ENCODE measurements around the gene CHRM4.

CHRM4 gene

GRCh38 chr11:46387919-46388618 lies 3.5 kb downstream of the CHRM4 start:
- H3K27me3 ChIP-seq (ENCODE audit: control insufficient read depth, insufficient read depth, low read length), result peaks cover 77% of the 10 kb centered on the region
- H3K9me3 ChIP-seq (ENCODE audit: control insufficient read depth, insufficient read depth, low read depth, low read length), result no peaks in the 10 kb centered on the region

GRCh38 chr11:46387456-46387855 lies 4.1 kb downstream of the CHRM4 start:
- no peak overlapping the region for H3K9ac ChIP-seq (ENCODE audit: low read length)
- no peak overlapping the region for H3K4me3 ChIP-seq (ENCODE audit: low read depth, low read length)
- peaks cover 72% of the 10 kb centered on the region for H3K27me3 ChIP-seq (ENCODE audit: control insufficient read depth, insufficient read depth, low read length)
- no peaks in the 10 kb centered on the region for H3K9me3 ChIP-seq (ENCODE audit: control insufficient read depth, insufficient read depth, low read depth, low read length)
- H3K27ac ChIP-seq (ENCODE audit: low read depth, low read length), result no peak overlapping the region
- peaks cover 41% of the 10 kb centered on the region for H3K4me1 ChIP-seq (ENCODE audit: control insufficient read depth, insufficient read depth, low read length)
- H3K36me3 ChIP-seq (ENCODE audit: control insufficient read depth, insufficient read depth, low read length), result peaks cover 5% of the 10 kb centered on the region; the same call in 1 of the 2 replicates

More at GRCh38 chr11:46387919-46388618, 3.5 kb downstream of the CHRM4 start:
- peak overlapping the region; percentile 8; the same call in 1 of the 2 replicates for H3K4me3 ChIP-seq (ENCODE audit: low read depth, low read length)
- H3K9ac ChIP-seq (ENCODE audit: low read length), result no peak overlapping the region
- H3K4me1 ChIP-seq (ENCODE audit: control insufficient read depth, insufficient read depth, low read length), result peaks cover 35% of the 10 kb centered on the region
- H3K27ac ChIP-seq (ENCODE audit: low read depth, low read length), result no peak overlapping the region
- H3K36me3 ChIP-seq (ENCODE audit: control insufficient read depth, insufficient read depth, low read length), result peaks cover 5% of the 10 kb centered on the region; the same call in 1 of the 2 replicates

DNA sequence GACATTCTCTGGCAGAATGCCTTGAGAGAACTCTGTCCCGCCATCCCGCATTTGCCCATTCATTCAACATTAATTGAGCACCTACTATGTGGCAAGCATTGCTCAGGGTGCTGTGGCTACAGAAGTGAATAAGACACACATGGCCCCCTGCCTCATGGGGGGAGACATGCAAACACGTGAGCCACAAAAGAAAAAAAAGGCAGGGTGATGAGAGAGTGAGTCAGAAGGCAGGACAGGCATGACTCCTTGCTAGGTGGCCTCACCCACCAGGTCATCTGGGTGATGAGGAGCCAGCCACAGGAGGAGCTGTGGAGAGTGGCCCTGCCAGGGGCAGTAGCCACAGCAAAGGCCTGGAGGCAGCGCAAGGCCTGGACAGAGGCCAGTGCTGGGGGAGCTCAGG lies 4.9 kb downstream of the CHRM4 start:
- H3K27ac ChIP-seq (ENCODE audit: low read depth, low read length), result no peak overlapping the region
- H3K4me3 ChIP-seq (ENCODE audit: low read depth, low read length), result no peak overlapping the region
- no peak overlapping the region for H3K9ac ChIP-seq (ENCODE audit: low read length)
- peaks cover 65% of the 10 kb centered on the region for H3K27me3 ChIP-seq (ENCODE audit: control insufficient read depth, insufficient read depth, low read length)
- no peaks in the 10 kb centered on the region for H3K9me3 ChIP-seq (ENCODE audit: control insufficient read depth, insufficient read depth, low read depth, low read length)
- peaks cover 5% of the 10 kb centered on the region; the same call in 1 of the 2 replicates for H3K36me3 ChIP-seq (ENCODE audit: control insufficient read depth, insufficient read depth, low read length)
- H3K4me1 ChIP-seq (ENCODE audit: control insufficient read depth, insufficient read depth, low read length), result peaks cover 41% of the 10 kb centered on the region

- H3K4me1 ChIP-seq (ENCODE audit: control insufficient read depth, insufficient read depth, low read length), result peaks cover 41% of the 10 kb centered on the region
- H3K9ac ChIP-seq (ENCODE audit: low read length), result no peak overlapping the region
- H3K4me3 ChIP-seq (ENCODE audit: low read depth, low read length), result no peak overlapping the region
- no peaks in the 10 kb centered on the region for H3K9me3 ChIP-seq (ENCODE audit: control insufficient read depth, insufficient read depth, low read depth, low read length)
- peaks cover 5% of the 10 kb centered on the region; the same call in 1 of the 2 replicates for H3K36me3 ChIP-seq (ENCODE audit: control insufficient read depth, insufficient read depth, low read length)
- peaks cover 60% of the 10 kb centered on the region for H3K27me3 ChIP-seq (ENCODE audit: control insufficient read depth, insufficient read depth, low read length)
- no peak overlapping the region for H3K27ac ChIP-seq (ENCODE audit: low read depth, low read length)
Observed at GRCh38 chr11:46386005-46386578, 5.5 kb downstream of the CHRM4 start.

DNA sequence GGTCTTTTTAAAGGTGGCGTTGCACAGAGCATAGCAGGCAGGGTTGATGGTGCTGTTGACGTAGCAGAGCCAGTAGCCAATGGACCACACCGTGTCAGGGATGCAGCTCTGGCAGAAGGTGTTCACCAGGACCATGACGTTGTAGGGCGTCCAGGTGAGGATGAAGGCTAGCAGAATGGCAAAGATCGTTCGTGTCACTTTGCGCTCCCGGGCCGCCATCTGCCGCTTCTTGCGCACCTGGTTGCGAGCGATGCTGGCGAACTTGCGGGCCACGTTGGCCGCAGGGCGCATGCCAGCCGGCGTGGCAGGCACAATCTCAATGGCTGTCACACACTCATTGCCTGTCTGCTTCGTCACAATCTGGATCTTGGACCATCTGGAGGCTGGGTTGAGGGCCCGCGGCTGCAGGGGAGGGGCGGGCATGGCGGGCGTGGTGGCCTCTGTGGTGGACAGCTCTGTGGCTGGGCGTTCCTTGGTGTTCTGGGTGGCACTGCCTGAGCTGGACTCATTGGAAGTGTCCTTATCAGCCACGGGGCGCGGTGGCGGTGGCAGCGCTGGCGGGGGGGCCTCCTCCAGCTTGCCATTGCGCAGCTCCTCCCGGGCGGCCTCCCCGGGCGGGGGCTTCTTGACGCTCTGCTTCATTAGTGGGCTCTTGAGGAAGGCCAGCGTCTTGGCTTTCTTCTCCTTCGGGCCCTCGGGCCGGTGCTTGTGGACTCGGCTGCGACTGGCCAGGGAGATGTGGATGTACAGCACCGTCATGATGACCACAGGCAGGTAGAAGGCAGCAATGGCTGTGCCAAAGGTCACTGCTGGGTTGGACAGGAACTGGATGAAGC lies 6.2 kb downstream of the CHRM4 start:
- Histone ChIP-seq H3K9ac (ENCODE audit: low read length) (no peak overlapping the region), H3K9me3 (ENCODE audit: control insufficient read depth, insufficient read depth, low read depth, low read length) (no peaks in the 10 kb centered on the region), H3K4me3 (ENCODE audit: low read depth, low read length) (no peak overlapping the region), H3K27ac (ENCODE audit: low read depth, low read length) (no peak overlapping the region), H3K4me1 (ENCODE audit: control insufficient read depth, insufficient read depth, low read length) (peaks cover 37% of the 10 kb centered on the region), H3K36me3 (ENCODE audit: control insufficient read depth, insufficient read depth, low read length) (peaks cover 5% of the 10 kb centered on the region; the same call in 1 of the 2 replicates), H3K27me3 (ENCODE audit: control insufficient read depth, insufficient read depth, low read length) (peaks cover 53% of the 10 kb centered on the region)

DNA sequence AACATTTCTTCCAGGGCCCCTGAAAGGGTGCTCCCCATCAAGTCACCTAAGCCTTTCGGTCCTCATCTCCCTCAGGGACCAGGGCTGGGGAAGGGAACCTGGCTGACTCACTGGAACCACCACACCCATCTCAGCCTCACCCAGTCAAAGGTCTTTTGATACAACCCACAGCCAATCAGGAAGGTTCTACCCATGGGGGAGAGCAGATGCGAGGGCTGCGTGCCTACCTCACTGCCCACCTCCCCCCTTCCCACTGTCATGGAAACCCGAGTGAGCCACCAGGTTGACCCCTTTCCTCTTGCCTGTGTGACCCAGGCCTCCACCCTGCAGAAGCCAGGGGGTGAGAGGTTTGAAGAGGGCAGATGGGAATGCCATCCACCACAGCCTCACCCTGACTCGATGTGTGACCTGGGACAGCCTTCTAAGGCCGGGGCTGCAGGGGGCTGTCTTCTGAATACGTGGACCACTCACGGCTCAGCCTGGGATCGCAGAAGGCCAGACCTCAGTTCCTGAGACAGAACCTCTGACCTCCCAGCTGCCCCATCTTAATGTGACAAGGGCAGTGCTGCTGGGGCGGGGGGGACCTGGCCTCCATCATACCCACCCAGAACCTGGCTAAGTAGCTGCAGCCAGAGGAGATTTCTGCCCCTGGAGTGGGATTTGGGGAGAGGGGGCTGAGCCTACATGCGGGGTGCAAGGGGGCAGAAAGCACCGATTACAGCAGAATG lies 7.4 kb downstream of the CHRM4 start:
- H3K9me3 ChIP-seq (ENCODE audit: control insufficient read depth, insufficient read depth, low read depth, low read length), result no peaks in the 10 kb centered on the region
- H3K4me1 ChIP-seq (ENCODE audit: control insufficient read depth, insufficient read depth, low read length), result peaks cover 32% of the 10 kb centered on the region
- H3K27me3 ChIP-seq (ENCODE audit: control insufficient read depth, insufficient read depth, low read length), result peaks cover 41% of the 10 kb centered on the region
- no peak overlapping the region for H3K4me3 ChIP-seq (ENCODE audit: low read depth, low read length)
- no peak overlapping the region for H3K9ac ChIP-seq (ENCODE audit: low read length)
- H3K36me3 ChIP-seq (ENCODE audit: control insufficient read depth, insufficient read depth, low read length), result peaks cover 5% of the 10 kb centered on the region; the same call in 1 of the 2 replicates
- H3K27ac ChIP-seq (ENCODE audit: low read depth, low read length), result no peak overlapping the region

DNA sequence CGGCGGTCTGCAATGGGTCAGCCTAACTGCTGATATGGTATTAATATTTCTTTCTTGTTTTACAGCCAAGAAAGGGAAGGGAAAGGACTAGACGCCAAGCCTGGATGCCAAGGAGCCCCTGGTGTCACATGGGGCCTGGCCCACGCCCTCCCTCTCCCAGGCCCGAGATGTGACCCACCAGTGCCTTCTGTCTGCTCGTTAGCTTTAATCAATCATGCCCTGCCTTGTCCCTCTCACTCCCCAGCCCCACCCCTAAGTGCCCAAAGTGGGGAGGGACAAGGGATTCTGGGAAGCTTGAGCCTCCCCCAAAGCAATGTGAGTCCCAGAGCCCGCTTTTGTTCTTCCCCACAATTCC lies 8.2 kb downstream of the CHRM4 start:
- Histone ChIP-seq H3K27ac (ENCODE audit: low read depth, low read length) (no peak overlapping the region), H3K9ac (ENCODE audit: low read length) (no peak overlapping the region), H3K9me3 (ENCODE audit: control insufficient read depth, insufficient read depth, low read depth, low read length) (no peaks in the 10 kb centered on the region), H3K4me1 (ENCODE audit: control insufficient read depth, insufficient read depth, low read length) (peaks cover 32% of the 10 kb centered on the region), H3K27me3 (ENCODE audit: control insufficient read depth, insufficient read depth, low read length) (peaks cover 33% of the 10 kb centered on the region), H3K36me3 (ENCODE audit: control insufficient read depth, insufficient read depth, low read length) (peaks cover 7% of the 10 kb centered on the region; the same call in 1 of the 2 replicates), H3K4me3 (ENCODE audit: low read depth, low read length) (no peak overlapping the region)

DNA sequence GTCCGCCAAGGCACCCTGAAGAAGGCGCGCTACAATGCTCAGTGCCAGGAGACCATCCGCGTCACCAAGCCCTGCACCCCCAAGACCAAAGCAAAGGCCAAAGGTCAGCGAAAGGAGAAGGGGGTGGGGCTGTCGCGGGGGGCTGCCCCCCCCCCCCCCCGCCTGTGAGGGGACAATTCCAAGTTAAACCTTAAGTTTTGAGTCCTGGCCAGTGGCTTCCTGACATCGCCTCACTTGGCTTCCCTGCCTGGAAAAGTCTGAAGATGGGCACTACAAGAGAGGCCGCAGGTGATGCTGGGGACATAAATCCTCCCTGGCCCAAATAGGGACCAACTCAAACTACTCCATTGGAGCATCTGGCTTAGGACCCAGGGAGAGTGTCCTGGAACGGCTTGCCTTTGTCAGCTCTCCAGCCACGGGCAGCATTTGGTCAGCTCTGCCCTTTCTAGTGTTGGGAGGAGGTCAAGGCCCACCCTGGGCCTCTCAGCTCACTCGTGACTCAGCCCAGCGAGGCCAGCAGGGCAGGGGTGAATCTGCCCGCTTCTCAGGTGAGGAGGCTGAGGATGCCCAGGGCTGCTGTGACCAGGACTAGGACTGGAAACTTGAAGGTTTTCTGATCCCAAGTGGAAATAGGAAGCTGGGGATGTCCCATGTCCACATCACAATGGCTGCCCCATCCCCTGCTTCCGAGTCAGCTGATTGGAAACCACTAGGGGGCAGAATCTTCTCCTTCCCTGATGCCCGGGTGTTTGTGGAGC lies 8.8 kb downstream of the CHRM4 start:
- Histone ChIP-seq H3K27me3 (ENCODE audit: control insufficient read depth, insufficient read depth, low read length) (peaks cover 28% of the 10 kb centered on the region), H3K9me3 (ENCODE audit: control insufficient read depth, insufficient read depth, low read depth, low read length) (no peaks in the 10 kb centered on the region), H3K4me1 (ENCODE audit: control insufficient read depth, insufficient read depth, low read length) (peaks cover 27% of the 10 kb centered on the region), H3K27ac (ENCODE audit: low read depth, low read length) (no peak overlapping the region), H3K36me3 (ENCODE audit: control insufficient read depth, insufficient read depth, low read length) (peaks cover 12% of the 10 kb centered on the region), H3K4me3 (ENCODE audit: low read depth, low read length) (peak overlapping the region; percentile 95), H3K9ac (ENCODE audit: low read length) (peak overlapping the region; percentile 88)

DNA sequence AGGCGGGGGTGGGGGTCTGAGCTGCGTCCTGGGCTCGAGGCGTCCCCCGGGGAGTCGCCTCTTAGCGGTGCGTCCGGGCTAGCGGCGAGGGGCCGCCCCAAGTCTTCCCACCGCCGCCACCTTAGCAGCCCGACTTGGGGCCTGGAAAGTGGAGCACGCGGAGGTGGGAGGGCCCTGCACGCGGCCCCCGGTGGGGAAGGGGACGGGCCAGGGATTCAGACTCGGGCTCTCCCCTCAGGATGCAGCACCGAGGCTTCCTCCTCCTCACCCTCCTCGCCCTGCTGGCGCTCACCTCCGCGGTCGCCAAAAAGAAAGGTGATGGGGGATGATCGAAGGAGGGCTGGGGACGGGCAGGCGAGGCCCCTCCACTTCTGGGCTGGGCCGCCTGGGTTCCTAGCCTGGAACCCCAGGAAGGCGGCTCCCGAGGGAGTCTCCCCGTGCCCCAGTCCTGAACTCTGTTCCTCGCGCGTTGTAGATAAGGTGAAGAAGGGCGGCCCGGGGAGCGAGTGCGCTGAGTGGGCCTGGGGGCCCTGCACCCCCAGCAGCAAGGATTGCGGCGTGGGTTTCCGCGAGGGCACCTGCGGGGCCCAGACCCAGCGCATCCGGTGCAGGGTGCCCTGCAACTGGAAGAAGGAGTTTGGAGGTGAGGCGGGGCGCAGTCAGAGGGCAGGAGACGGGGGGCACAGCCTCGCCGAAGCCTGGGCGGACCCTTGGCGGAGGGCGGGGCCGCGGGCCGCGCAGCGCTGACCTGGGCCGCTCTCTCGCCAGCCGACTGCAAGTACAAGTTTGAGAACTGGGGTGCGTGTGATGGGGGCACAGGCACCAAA lies 9.5 kb downstream of the CHRM4 start:
- peak overlapping the region; percentile 69 for H3K27ac ChIP-seq (ENCODE audit: low read depth, low read length)

More for the DNA sequence above, 9.5 kb downstream of the CHRM4 start:
- no peaks in the 10 kb centered on the region for H3K9me3 ChIP-seq (ENCODE audit: control insufficient read depth, insufficient read depth, low read depth, low read length)
- peaks cover 21% of the 10 kb centered on the region for H3K4me1 ChIP-seq (ENCODE audit: control insufficient read depth, insufficient read depth, low read length)
- H3K9ac ChIP-seq (ENCODE audit: low read length), result peak overlapping the region; percentile 88
- peaks cover 20% of the 10 kb centered on the region for H3K27me3 ChIP-seq (ENCODE audit: control insufficient read depth, insufficient read depth, low read length)
- peaks cover 20% of the 10 kb centered on the region for H3K36me3 ChIP-seq (ENCODE audit: control insufficient read depth, insufficient read depth, low read length)
- H3K4me3 ChIP-seq (ENCODE audit: low read depth, low read length), result peak overlapping the region; percentile 95
